Prostate gland (tissue), 2 donors: ENCODE measurements around the gene MON1B.

Experiments
- CTCF ChIP-seq, 4 experiments: fragments of 200-600 bp in 2 of 4; fragments of 450-650 bp in 2 of 4; sonication (generic) in 2 of 4; IDR thresholded peaks; 1 replicate in 3 of 4; 2 replicates in 1 of 4; pipeline ENCODE4 v1.5.1; 2016 to 2019; ENCODE audit warnings: antibody characterized with exemption in 4 of 4, mild to moderate bottlenecking in 2 of 4, moderate library complexity in 2 of 4
- POLR2A ChIP-seq: fragments of 450-650 bp; IDR thresholded peaks from one replicate; pipeline ENCODE4 v1.6.1; 2016; ENCODE audit warnings: antibody characterized with exemption, mild to moderate bottlenecking

GRCh38 chr16:77190190-77190477, 856 bp upstream of the MON1B start:
- no peak for TF ChIP-seq CTCF (IDR thresholded peaks at IDR 0.05)
- TF ChIP-seq POLR2A = no peak
